Testis (tissue), 2 donors: ENCODE data around the gene SOBP.

Source experiments
- CTCF ChIP-seq, 3 experiments: fragments of 450-650 bp in 2 of 3; fragments of 200-600 bp in 1 of 3; sonication (generic) in 1 of 3; IDR thresholded peaks; one replicate each; pipeline ENCODE4 v1.5.1; 2016 to 2019; ENCODE audit warnings: antibody characterized with exemption in 3 of 3, mild to moderate bottlenecking in 2 of 3, moderate library complexity in 1 of 3
- POLR2A ChIP-seq: fragments of 450-650 bp; IDR thresholded peaks from one replicate; pipeline ENCODE4 v1.6.1; 2017; ENCODE audit warnings: antibody characterized with exemption, mild to moderate bottlenecking, moderate library complexity

GRCh38 chr6:107578642-107579341 lies 88.9 kb downstream of the SOBP start:
- TF ChIP-seq CTCF (IDR thresholded peaks at IDR 0.05) (no peak), POLR2A (no peak)
